Transverse colon (tissue), 3 donors: Measurements from ENCODE around the gene NFAM1.

Source experiments
- EP300 ChIP-seq: sonication (generic); formaldehyde crosslinking; IDR thresholded peaks from one replicate; pipeline ENCODE4 v1.6.1; 2017; ENCODE audit warnings: antibody characterized with exemption, low read depth
- POLR2A ChIP-seq: fragments of 450-650 bp; IDR thresholded peaks from one replicate; pipeline ENCODE4 v1.6.1; 2016; ENCODE audit warnings: antibody characterized with exemption, mild to moderate bottlenecking, moderate library complexity
- TF ChIP-seq, protein P1 (sequence below), 5 experiments: fragments of 200-600 bp in 3 of 5; fragments of 450-650 bp in 2 of 5; sonication (generic) in 3 of 5; IDR thresholded peaks; 1 replicate in 2 of 5; 2 replicates in 3 of 5; pipeline ENCODE4 v1.5.1; 2016 to 2017; ENCODE audit warnings: antibody characterized with exemption in 5 of 5, inconsistent platforms in 3 of 5, mild to moderate bottlenecking in 2 of 5, moderate library complexity in 1 of 5

DNA sequence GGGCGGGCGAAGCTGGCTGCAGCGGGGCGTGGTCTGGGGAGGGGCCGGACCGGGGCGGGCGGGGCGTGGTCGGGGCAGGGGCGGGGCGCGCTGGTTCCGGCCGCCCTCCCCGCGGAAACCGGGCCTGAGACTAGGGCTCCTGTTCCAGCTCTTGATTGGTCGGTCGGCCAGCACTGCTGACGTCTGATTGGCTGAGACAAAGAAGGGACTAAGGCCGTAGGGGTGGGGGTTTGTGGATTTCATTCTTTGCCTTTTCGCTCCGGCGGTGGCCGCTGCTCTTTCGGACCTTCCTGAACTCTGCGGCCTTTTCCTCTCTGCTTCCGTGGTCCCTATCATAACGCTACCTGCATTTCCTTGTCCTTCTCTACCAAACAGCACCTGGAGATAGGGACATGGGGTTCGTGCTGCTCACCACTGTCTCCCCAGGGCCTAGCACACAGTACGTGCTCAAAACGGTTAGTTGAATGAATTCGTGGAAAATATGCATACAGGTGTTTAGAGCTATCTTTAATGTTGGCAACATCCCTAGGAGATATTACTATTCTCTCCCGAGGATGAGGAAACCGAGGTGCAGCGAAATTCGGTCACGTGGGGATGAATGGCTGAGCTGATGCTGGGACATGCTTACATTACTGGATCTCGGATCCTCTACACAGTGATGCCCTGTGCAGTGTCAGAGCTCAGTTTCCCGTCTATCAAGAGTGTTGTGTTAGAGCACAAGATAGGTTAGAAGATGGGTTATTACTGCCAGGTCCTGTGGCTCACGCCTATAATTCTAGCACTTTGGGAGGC lies 62.8 kb downstream of the NFAM1 start:
- TF ChIP-seq POLR2A: no peak
- TF ChIP-seq, protein P1, sequence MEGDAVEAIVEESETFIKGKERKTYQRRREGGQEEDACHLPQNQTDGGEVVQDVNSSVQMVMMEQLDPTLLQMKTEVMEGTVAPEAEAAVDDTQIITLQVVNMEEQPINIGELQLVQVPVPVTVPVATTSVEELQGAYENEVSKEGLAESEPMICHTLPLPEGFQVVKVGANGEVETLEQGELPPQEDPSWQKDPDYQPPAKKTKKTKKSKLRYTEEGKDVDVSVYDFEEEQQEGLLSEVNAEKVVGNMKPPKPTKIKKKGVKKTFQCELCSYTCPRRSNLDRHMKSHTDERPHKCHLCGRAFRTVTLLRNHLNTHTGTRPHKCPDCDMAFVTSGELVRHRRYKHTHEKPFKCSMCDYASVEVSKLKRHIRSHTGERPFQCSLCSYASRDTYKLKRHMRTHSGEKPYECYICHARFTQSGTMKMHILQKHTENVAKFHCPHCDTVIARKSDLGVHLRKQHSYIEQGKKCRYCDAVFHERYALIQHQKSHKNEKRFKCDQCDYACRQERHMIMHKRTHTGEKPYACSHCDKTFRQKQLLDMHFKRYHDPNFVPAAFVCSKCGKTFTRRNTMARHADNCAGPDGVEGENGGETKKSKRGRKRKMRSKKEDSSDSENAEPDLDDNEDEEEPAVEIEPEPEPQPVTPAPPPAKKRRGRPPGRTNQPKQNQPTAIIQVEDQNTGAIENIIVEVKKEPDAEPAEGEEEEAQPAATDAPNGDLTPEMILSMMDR (IDR thresholded peaks at IDR 0.05): no peak
- no peak for TF ChIP-seq EP300
